GM12878 (cell line): ENCODE measurements around the gene MN1. TPM values are rescaled to one million over a fixed set of nuclear protein-coding genes. Genes with fewer than 3 reads are reported as not detected.

Experiments
- ATAC-seq: fragments of 200-7000 bp; cut with Tn5 transposase; 3 replicates; pipeline ENCODE4 v1.9.1; 2020; ENCODE audit warnings: mild to moderate bottlenecking, moderate library complexity
- BruUV-seq: library from RNA; stranded (reverse); fragments of 400-500 nt; replicated peaks from 2 replicates; lab custom pipeline; 2021; lab: Mats Ljungman, UMichigan
- CTCF ChIA-PET: fragments of 300-600 bp; sonication (Branson Sonifier 250); formaldehyde crosslinking; extraction: SDS; loops from one replicate; lab custom pipeline; 2021; ENCODE audit warnings: inconsistent platforms; lab: Yijun Ruan, JAX
- POLR2A ChIA-PET: fragments of 350-600 bp; formaldehyde crosslinking; extraction: SDS; loops from one replicate; lab custom pipeline; 2021; ENCODE audit warnings: inconsistent platforms; lab: Charles Lee
- RAD21 ChIA-PET: fragments of 300-600 bp; sonication (Branson Sonifier 250); formaldehyde crosslinking; loops from one replicate; lab custom pipeline; 2023; ENCODE audit warnings: antibody characterized with exemption; ENCODE audit not compliant: unreplicated experiment; lab: Charles Lee
- SMC1A ChIA-PET: fragments of 300-600 bp; sonication (Branson Sonifier 250); formaldehyde crosslinking; loops from one replicate; lab custom pipeline; 2023; ENCODE audit not compliant: unreplicated experiment, uncharacterized antibody; lab: Charles Lee
- DNase-seq: peaks from one replicate; pipeline ENCODE4 v3.0.0-alpha.2; 2011; ENCODE audit warnings: low read depth, low spot score
- FAIRE-seq: peaks from 3 replicates; lab custom pipeline; 2011; peaks lifted over from hg19 to GRCh38; lab: Jason Lieb, UNC
- H2AFZ ChIP-seq: 2 replicates; pipeline ENCODE4 v1.6.0; 2011; ENCODE audit warnings: low read depth, low read length, control low read depth; ENCODE audit not compliant: control insufficient read depth
- H3K27ac ChIP-seq: 2 replicates; pipeline ENCODE4 v1.5.1; 2011; ENCODE audit warnings: control low read depth; ENCODE audit not compliant: control insufficient read depth, insufficient read depth
- H3K27me3 ChIP-seq, 2 experiments: replicated peaks in 1 of 2; 2 replicates each; pipeline versions ENCODE4 v1.6.0 to v1.6.1; 2011; ENCODE audit warnings: low read length in 1 of 2; ENCODE audit not compliant: control insufficient read depth in 2 of 2, insufficient read depth in 2 of 2
- H3K36me3 ChIP-seq, 2 experiments: 2 replicates each; pipeline ENCODE4 v1.5.1; 2011; ENCODE audit warnings: low read length in 1 of 2; ENCODE audit not compliant: control insufficient read depth in 2 of 2, insufficient read depth in 2 of 2
- H3K4me1 ChIP-seq: 2 replicates; pipeline ENCODE4 v1.6.1; 2011; ENCODE audit warnings: mild to moderate bottlenecking, low read length, moderate library complexity, mixed read lengths; ENCODE audit not compliant: control insufficient read depth, insufficient read depth
- H3K4me2 ChIP-seq: 2 replicates; pipeline ENCODE4 v1.6.0; 2011; ENCODE audit warnings: control low read depth; ENCODE audit not compliant: control insufficient read depth, insufficient read depth
- H3K4me3 ChIP-seq: fragments of 200-600 bp; sonication (generic); 2 replicates; pipeline ENCODE4 v1.5.1; 2016
- H3K79me2 ChIP-seq: 2 replicates; pipeline ENCODE4 v1.6.0; 2011; ENCODE audit warnings: low read length; ENCODE audit not compliant: control insufficient read depth, insufficient read depth
- H3K9ac ChIP-seq: 2 replicates; pipeline ENCODE4 v1.8.0; 2011; ENCODE audit warnings: low read length, control low read depth, mixed read lengths; ENCODE audit not compliant: control insufficient read depth, insufficient read depth
- H3K9me3 ChIP-seq: replicated peaks from 3 replicates; pipeline ENCODE4 v1.5.1; 2011; ENCODE audit warnings: mild to moderate bottlenecking, low read length; ENCODE audit not compliant: control insufficient read depth, insufficient read depth
- H4K20me1 ChIP-seq: 2 replicates; pipeline ENCODE4 v1.6.0; 2011; ENCODE audit not compliant: control insufficient read depth, insufficient read depth
- CBFB ChIP-seq: IDR thresholded peaks from 2 replicates; pipeline ENCODE4 v1.6.1; 2016; ENCODE audit warnings: antibody characterized with exemption, low read depth
- CBX5 ChIP-seq: sonication (generic); IDR thresholded peaks from 2 replicates; pipeline ENCODE4 v1.6.1; 2016; ENCODE audit warnings: low read depth, moderate library complexity, mild to moderate bottlenecking, inconsistent platforms
- CHD2 ChIP-seq: IDR thresholded peaks from 2 replicates; pipeline ENCODE4 v1.6.1; 2011; ENCODE audit warnings: low read depth, low read length, improper control_type of control experiment, borderline replicate concordance
- ESRRA ChIP-seq: IDR thresholded peaks from 2 replicates; pipeline ENCODE4 v1.6.1; 2012; ENCODE audit warnings: mild to moderate bottlenecking, low read length, improper control_type of control experiment
- HDAC2 ChIP-seq: fragments of 200-600 bp; sonication (generic); IDR thresholded peaks from 2 replicates; pipeline ENCODE4 v1.6.1; 2017
- IKZF1 ChIP-seq: fragments of 450-650 bp; conservative IDR thresholded peaks from 2 replicates; pipeline ENCODE4 v1.6.1; 2017; ENCODE audit warnings: antibody characterized with exemption, mild to moderate bottlenecking
- IKZF2 ChIP-seq, 2 experiments: fragments of 450-650 bp; IDR thresholded peaks; 2 replicates each; pipeline ENCODE4 v1.6.1; 2017; ENCODE audit warnings: mild to moderate bottlenecking in 2 of 2, moderate library complexity in 2 of 2
- MEF2A ChIP-seq: IDR thresholded peaks from 2 replicates; pipeline ENCODE4 v1.6.1; 2011; ENCODE audit warnings: low read depth, mild to moderate bottlenecking, low read length, moderate library complexity; ENCODE audit not compliant: insufficient read depth
- NR2C1 ChIP-seq: fragments of 450-650 bp; IDR thresholded peaks from 2 replicates; pipeline ENCODE4 v1.6.1; 2017; ENCODE audit warnings: antibody characterized with exemption, mild to moderate bottlenecking, moderate library complexity
- NRF1 ChIP-seq: conservative IDR thresholded peaks from 2 replicates; pipeline ENCODE4 v1.6.1; 2011; ENCODE audit warnings: mild to moderate bottlenecking, low read depth, low read length, improper control_type of control experiment
- PAX5 ChIP-seq: IDR thresholded peaks from 2 replicates; pipeline ENCODE4 v1.6.1; 2011; ENCODE audit warnings: low read depth, low read length, borderline replicate concordance
- SMAD5 ChIP-seq: IDR thresholded peaks from 2 replicates; pipeline ENCODE4 v1.6.1; 2016; ENCODE audit warnings: antibody characterized with exemption, low read depth
- STAT3 ChIP-seq: IDR thresholded peaks from 2 replicates; pipeline ENCODE4 v1.6.1; 2011; ENCODE audit warnings: low read depth, low read length, improper control_type of control experiment
- SUPT20H ChIP-seq: IDR thresholded peaks from 2 replicates; pipeline ENCODE4 v1.6.1; 2011; ENCODE audit warnings: low read depth, mild to moderate bottlenecking, low read length, moderate library complexity, borderline replicate concordance; ENCODE audit not compliant: control insufficient read depth
- ZNF622 ChIP-seq: fragments of 450-650 bp; IDR thresholded peaks from 2 replicates; pipeline ENCODE4 v1.6.1; 2017; ENCODE audit warnings: mild to moderate bottlenecking, inconsistent platforms
- WGBS: methylation state at CpG from one replicate; pipeline ENCODE4 v1.1.6; 2016; ENCODE audit warnings: low lambda C conversion rate; ENCODE audit not compliant: insufficient replicate concordance, insufficient coverage; ENCODE audit errors: missing lambda C conversion rate; 5-methylcytosine and 5-hydroxymethylcytosine counted together
- in situ Hi-C: fragments of 300-500 bp; cut with MboI; formaldehyde crosslinking; loops from 9 replicates; pipeline ENCODE4 v1.14.3; 2018; ENCODE audit warnings: mixed read lengths
- intact Hi-C: fragments of 100-400 bp; cut with micrococcal nuclease; formaldehyde crosslinking; loops from one replicate; pipeline ENCODE4 v1.14.2; 2022; ENCODE audit not compliant: unreplicated experiment
- polyA plus RNA-seq, 11 experiments: library from polyadenylated mRNA; depleted of rRNA in 4 of 11; unstranded in 6 of 11; stranded (reverse) in 5 of 11; fragments of >200 nt; fragmentation: Nextera tagmentation in 4 of 11; fragmentation: Illumina TruSeq in 1 of 11; extraction: Ambion mirVana in 4 of 11; extraction: Trizol in 1 of 11; gene quantifications; 1 replicate in 1 of 11; 2 replicates in 10 of 11; pipeline versions ENCODE4 v1.2.1 to v1.2.3, GENCODE V29; 2011 to 2016; ENCODE audit warnings: inconsistent platforms in 2 of 11, missing spikeins in 2 of 11, low read depth in 1 of 11
- total RNA-seq, 4 experiments: library from RNA; depleted of rRNA in 3 of 4; stranded (reverse); fragments of >200 nt in 3 of 4; fragmentation: Illumina TruSeq in 1 of 4; extraction: Trizol in 1 of 4; gene quantifications; 2 replicates each; pipeline versions ENCODE4 v1.2.1 to v1.2.3, GENCODE V29; 2013 to 2021
- TF ChIP-seq, protein P1 (sequence below): fragments of 450-650 bp; IDR thresholded peaks from 2 replicates; pipeline ENCODE4 v1.6.1; 2017; ENCODE audit warnings: mild to moderate bottlenecking, moderate library complexity

Gene MN1
- total and polyA plus RNA-seq, 10 of the 15 experiments (the other 5 are each of a cell fraction or from before 2014, with no cell fraction given), result under 0.01 to 0.24 (median 0.03) TPM; not detected in 3

DNA sequence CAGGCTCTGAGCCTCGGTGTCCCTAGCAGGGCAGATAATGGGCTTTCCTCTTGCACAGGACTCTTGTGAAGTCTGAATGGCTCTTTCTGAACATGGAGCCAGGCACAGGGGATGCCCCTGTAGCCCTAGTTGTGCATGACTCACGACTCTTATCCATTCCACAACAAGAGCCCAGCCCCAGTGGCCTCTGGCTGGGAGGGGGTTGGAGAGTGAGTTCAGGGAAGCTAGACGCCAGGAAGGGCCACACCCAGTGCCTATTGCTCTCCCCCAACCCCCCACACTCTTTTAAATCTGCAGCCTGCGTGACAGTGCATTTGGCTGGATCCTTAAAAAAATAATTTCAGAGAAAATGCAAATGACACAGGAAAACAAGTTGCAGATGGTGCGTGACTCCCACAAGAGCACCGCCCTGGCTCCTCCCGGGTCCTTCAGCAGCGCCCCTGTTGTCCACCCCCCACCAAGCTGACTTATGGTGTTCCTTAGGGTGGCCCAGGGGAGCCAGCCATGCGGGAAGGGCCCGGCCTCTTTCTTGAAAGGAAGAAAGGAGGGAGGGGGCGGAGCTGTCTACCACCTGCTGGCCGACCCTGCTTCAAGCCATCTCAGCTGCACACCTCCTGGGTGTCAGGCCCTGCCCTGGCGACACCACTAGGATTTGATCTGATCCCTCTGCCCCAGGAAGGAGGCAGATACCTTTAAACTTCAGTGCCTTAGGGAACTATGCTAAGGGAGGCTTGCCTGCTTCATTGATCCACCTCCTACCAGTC is 74.7 kb downstream of the MN1 start:
- Histone ChIP-seq H3K4me2 (no peak overlapping the region), H4K20me1 (no peaks in the 10 kb centered on the region), H3K36me3 (no peaks in the 10 kb centered on the region), H3K9ac (no peak overlapping the region), H3K4me3 (no peak overlapping the region), H3K4me1 (no peaks in the 10 kb centered on the region), H2AFZ (no peak overlapping the region), H3K27ac (no peak overlapping the region), H3K27me3 (no peaks in the 10 kb centered on the region), H3K9me3 (no peaks in the 10 kb centered on the region), H3K79me2 (no peaks in the 10 kb centered on the region)
- ChIA-PET CTCF (no interaction called here), POLR2A (no interaction called here), RAD21 (no interaction called here), SMC1A (interaction anchor here (0.6 kb wide), 1 partner anchor 1689 kb away, joined by 4 read pairs; no protein-coding TSS in a partner anchor)
- in situ Hi-C loops, result no loop called here
- no peak for ATAC-seq
- intact Hi-C loops, result no loop called here
- TF ChIP-seq CHD2, result no peak
- no peak for TF ChIP-seq PAX5
- TF ChIP-seq IKZF1, result no peak
- TF ChIP-seq SMAD5, result no peak
- TF ChIP-seq SUPT20H, result no peak
- WGBS, result 6% methylated on average over 13 of the region's 13 CpGs
- DNase-seq, result no peak
- BruUV-seq, result no TSS peak
- FAIRE-seq, result no peak

DNA sequence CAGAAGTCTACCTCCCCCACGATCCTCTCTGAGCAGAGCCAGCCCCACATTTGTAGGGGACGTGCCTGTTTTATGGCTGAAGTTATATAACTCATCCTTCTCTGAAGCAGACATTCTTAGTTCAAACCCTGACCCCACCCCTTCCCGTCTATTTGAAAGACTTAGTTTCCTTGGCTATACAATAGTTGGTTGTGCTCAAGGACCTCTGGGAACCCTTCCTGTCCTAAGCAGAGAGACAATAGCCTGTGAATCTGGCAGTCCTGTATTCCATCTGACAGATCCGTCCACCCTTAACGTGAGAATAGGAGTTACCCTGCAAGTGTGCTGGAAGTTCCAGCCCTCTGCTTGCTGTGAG is 75.2 kb downstream of the MN1 start:
- FAIRE-seq (no peak), DNase-seq (no peak), ATAC-seq (no peak)
- no peak overlapping the region for H2AFZ ChIP-seq
- H3K36me3 ChIP-seq, result no peaks in the 10 kb centered on the region
- ChIA-PET SMC1A (no interaction called here), POLR2A (no interaction called here), CTCF (no interaction called here), RAD21 (no interaction called here)
- no peak overlapping the region for H3K27ac ChIP-seq
- H3K4me3 ChIP-seq, result no peak overlapping the region
- H3K9me3 ChIP-seq, result no peaks in the 10 kb centered on the region
- no peaks in the 10 kb centered on the region for H4K20me1 ChIP-seq
- H3K4me1 ChIP-seq, result no peaks in the 10 kb centered on the region
- no peaks in the 10 kb centered on the region for H3K79me2 ChIP-seq
- H3K9ac ChIP-seq, result no peak overlapping the region
- 35% methylated on average over 5 of the region's 5 CpGs for WGBS
- no peak overlapping the region for H3K4me2 ChIP-seq
- intact Hi-C loops, result no loop called here
- no TSS peak for BruUV-seq
- no peaks in the 10 kb centered on the region for H3K27me3 ChIP-seq
- in situ Hi-C loops, result no loop called here
- no peak for TF ChIP-seq ZNF622
- no peak for TF ChIP-seq HDAC2
- no peak for TF ChIP-seq IKZF2 (IDR thresholded peaks at IDR 0.05)
- no peak for TF ChIP-seq NRF1
- TF ChIP-seq ESRRA, result no peak
- TF ChIP-seq MEF2A, result no peak
- TF ChIP-seq NR2C1, result no peak
- TF ChIP-seq CBX5, result no peak
- TF ChIP-seq STAT3, result no peak
- no peak for TF ChIP-seq CBFB
- TF ChIP-seq, protein P1, sequence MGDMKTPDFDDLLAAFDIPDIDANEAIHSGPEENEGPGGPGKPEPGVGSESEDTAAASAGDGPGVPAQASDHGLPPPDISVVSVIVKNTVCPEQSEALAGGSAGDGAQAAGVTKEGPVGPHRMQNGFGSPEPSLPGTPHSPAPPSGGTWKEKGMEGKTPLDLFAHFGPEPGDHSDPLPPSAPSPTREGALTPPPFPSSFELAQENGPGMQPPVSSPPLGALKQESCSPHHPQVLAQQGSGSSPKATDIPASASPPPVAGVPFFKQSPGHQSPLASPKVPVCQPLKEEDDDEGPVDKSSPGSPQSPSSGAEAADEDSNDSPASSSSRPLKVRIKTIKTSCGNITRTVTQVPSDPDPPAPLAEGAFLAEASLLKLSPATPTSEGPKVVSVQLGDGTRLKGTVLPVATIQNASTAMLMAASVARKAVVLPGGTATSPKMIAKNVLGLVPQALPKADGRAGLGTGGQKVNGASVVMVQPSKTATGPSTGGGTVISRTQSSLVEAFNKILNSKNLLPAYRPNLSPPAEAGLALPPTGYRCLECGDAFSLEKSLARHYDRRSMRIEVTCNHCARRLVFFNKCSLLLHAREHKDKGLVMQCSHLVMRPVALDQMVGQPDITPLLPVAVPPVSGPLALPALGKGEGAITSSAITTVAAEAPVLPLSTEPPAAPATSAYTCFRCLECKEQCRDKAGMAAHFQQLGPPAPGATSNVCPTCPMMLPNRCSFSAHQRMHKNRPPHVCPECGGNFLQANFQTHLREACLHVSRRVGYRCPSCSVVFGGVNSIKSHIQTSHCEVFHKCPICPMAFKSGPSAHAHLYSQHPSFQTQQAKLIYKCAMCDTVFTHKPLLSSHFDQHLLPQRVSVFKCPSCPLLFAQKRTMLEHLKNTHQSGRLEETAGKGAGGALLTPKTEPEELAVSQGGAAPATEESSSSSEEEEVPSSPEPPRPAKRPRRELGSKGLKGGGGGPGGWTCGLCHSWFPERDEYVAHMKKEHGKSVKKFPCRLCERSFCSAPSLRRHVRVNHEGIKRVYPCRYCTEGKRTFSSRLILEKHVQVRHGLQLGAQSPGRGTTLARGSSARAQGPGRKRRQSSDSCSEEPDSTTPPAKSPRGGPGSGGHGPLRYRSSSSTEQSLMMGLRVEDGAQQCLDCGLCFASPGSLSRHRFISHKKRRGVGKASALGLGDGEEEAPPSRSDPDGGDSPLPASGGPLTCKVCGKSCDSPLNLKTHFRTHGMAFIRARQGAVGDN, result no peak
